ENCODE data around the gene ENAH.

The ENAH gene

GRCh38 chr1:225535280-225535679 is 117.6 kb downstream of the ENAH start:
- TF ChIP-seq GATA1 (IDR thresholded peaks at IDR 0.05; ENCODE audit: low read depth, low read length): no peak
- TF ChIP-seq POLR2A (IDR thresholded peaks at IDR 0.05; ENCODE audit: low read length): no peak
- no peak for DNase-seq

GRCh38 chr1:225534772-225535171 is 118.2 kb downstream of the ENAH start:
- no peak for DNase-seq
- TF ChIP-seq POLR2A (IDR thresholded peaks at IDR 0.05; ENCODE audit: low read length) (no peak), GATA1 (IDR thresholded peaks at IDR 0.05; ENCODE audit: low read depth, low read length) (no peak)

- DNase-seq: no peak
- TF ChIP-seq GATA1 (IDR thresholded peaks at IDR 0.05; ENCODE audit: low read depth, low read length) (no peak), POLR2A (IDR thresholded peaks at IDR 0.05; ENCODE audit: low read length) (no peak)
Observed at GRCh38 chr1:225534135-225534534, 118.8 kb downstream of the ENAH start.

GRCh38 chr1:225533238-225533637 is 119.7 kb downstream of the ENAH start:
- TF ChIP-seq POLR2A (IDR thresholded peaks at IDR 0.05; ENCODE audit: low read length) (no peak), GATA1 (IDR thresholded peaks at IDR 0.05; ENCODE audit: low read depth, low read length) (no peak)
- DNase-seq: no peak

- no peak for DNase-seq
- TF ChIP-seq POLR2A (IDR thresholded peaks at IDR 0.05; ENCODE audit: low read length): no peak
- no peak for TF ChIP-seq GATA1 (IDR thresholded peaks at IDR 0.05; ENCODE audit: low read depth, low read length)
Observed at GRCh38 chr1:225532240-225532944, 120.5 kb downstream of the ENAH start.

GRCh38 chr1:225529726-225530125 is 123.2 kb downstream of the ENAH start:
- no peak for TF ChIP-seq GATA1 (IDR thresholded peaks at IDR 0.05; ENCODE audit: low read depth, low read length)
- TF ChIP-seq POLR2A (IDR thresholded peaks at IDR 0.05; ENCODE audit: low read length): no peak
- no peak for DNase-seq

- no peak for DNase-seq
- TF ChIP-seq GATA1 (IDR thresholded peaks at IDR 0.05; ENCODE audit: low read depth, low read length): no peak
- TF ChIP-seq POLR2A (IDR thresholded peaks at IDR 0.05; ENCODE audit: low read length): no peak
Observed at GRCh38 chr1:225527575-225527974, 125.3 kb downstream of the ENAH start.

GRCh38 chr1:225526878-225527277 is 126.0 kb downstream of the ENAH start:
- no peak for DNase-seq
- TF ChIP-seq POLR2A (IDR thresholded peaks at IDR 0.05; ENCODE audit: low read length): no peak
- no peak for TF ChIP-seq GATA1 (IDR thresholded peaks at IDR 0.05; ENCODE audit: low read depth, low read length)

GRCh38 chr1:225525377-225525776 is 127.5 kb downstream of the ENAH start:
- DNase-seq: no peak
- TF ChIP-seq GATA1 (IDR thresholded peaks at IDR 0.05; ENCODE audit: low read depth, low read length) (no peak), POLR2A (IDR thresholded peaks at IDR 0.05; ENCODE audit: low read length) (no peak)

GRCh38 chr1:225524570-225524969 is 128.4 kb downstream of the ENAH start:
- TF ChIP-seq GATA1 (IDR thresholded peaks at IDR 0.05; ENCODE audit: low read depth, low read length) (no peak), POLR2A (IDR thresholded peaks at IDR 0.05; ENCODE audit: low read length) (no peak)
- no peak for DNase-seq

- no peak for DNase-seq
- TF ChIP-seq GATA1 (IDR thresholded peaks at IDR 0.05; ENCODE audit: low read depth, low read length) (no peak), POLR2A (IDR thresholded peaks at IDR 0.05; ENCODE audit: low read length) (no peak)
Observed at GRCh38 chr1:225523263-225523950, 129.5 kb downstream of the ENAH start.

- DNase-seq: no peak
- no peak for TF ChIP-seq GATA1 (IDR thresholded peaks at IDR 0.05; ENCODE audit: low read depth, low read length)
Observed at GRCh38 chr1:225522588-225523262, 130.2 kb downstream of the ENAH start.

- no peak for TF ChIP-seq POLR2A (IDR thresholded peaks at IDR 0.05; ENCODE audit: low read length)
- TF ChIP-seq GATA1 (IDR thresholded peaks at IDR 0.05; ENCODE audit: low read depth, low read length): no peak
Observed at GRCh38 chr1:225520587-225521227, 132.2 kb downstream of the ENAH start.

More at GRCh38 chr1:225520587-225521227, 132.2 kb downstream of the ENAH start:
- DNase-seq: no peak

Measured in erythroblast (primary cell).